ENCODE results near the gene VASH1. TPM values are rescaled to one million over a fixed set of nuclear protein-coding genes. Genes with fewer than 3 reads are reported as not detected.
A peak's percentile ranks its signal among the peaks of the same experiment; 100 is the strongest.

VASH1 gene
- total and polyA plus RNA-seq, 2 of the 13 experiments (the other 11 are each of a cell fraction or from before 2014, with no cell fraction given): 0.11 to 0.24 TPM

DNA sequence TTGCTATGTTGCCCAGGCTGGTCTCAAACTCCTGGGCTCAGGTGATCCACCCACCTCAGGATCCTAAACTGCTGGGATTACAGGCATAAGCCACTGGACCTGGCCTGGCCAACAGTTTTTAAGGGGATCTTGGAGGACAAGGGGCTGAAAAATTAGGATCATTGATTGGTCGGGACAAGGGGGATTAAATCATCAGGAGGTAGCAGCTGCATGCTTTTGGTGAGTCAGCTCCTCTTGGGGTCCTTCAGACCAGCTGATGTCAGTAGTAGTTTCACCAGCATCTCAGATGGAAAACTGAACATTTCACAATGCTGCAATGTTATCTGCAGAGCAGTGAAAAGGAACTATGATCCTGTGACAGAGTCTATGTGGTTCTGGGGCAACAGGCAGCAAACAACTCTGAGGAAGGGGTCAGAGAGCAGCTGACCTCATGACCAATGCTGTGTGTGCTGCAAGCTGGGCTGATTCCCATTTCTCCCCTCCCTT is 71.3 kb downstream of the VASH1 start (continued):
- TF ChIP-seq, protein P1, sequence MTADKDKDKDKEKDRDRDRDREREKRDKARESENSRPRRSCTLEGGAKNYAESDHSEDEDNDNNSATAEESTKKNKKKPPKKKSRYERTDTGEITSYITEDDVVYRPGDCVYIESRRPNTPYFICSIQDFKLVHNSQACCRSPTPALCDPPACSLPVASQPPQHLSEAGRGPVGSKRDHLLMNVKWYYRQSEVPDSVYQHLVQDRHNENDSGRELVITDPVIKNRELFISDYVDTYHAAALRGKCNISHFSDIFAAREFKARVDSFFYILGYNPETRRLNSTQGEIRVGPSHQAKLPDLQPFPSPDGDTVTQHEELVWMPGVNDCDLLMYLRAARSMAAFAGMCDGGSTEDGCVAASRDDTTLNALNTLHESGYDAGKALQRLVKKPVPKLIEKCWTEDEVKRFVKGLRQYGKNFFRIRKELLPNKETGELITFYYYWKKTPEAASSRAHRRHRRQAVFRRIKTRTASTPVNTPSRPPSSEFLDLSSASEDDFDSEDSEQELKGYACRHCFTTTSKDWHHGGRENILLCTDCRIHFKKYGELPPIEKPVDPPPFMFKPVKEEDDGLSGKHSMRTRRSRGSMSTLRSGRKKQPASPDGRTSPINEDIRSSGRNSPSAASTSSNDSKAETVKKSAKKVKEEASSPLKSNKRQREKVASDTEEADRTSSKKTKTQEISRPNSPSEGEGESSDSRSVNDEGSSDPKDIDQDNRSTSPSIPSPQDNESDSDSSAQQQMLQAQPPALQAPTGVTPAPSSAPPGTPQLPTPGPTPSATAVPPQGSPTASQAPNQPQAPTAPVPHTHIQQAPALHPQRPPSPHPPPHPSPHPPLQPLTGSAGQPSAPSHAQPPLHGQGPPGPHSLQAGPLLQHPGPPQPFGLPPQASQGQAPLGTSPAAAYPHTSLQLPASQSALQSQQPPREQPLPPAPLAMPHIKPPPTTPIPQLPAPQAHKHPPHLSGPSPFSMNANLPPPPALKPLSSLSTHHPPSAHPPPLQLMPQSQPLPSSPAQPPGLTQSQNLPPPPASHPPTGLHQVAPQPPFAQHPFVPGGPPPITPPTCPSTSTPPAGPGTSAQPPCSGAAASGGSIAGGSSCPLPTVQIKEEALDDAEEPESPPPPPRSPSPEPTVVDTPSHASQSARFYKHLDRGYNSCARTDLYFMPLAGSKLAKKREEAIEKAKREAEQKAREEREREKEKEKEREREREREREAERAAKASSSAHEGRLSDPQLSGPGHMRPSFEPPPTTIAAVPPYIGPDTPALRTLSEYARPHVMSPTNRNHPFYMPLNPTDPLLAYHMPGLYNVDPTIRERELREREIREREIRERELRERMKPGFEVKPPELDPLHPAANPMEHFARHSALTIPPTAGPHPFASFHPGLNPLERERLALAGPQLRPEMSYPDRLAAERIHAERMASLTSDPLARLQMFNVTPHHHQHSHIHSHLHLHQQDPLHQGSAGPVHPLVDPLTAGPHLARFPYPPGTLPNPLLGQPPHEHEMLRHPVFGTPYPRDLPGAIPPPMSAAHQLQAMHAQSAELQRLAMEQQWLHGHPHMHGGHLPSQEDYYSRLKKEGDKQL (CRISPR knock-in tag; IDR thresholded peaks at IDR 0.05; ENCODE audit: low read depth): 0 out of 2 replicates have a peak, but pooled peaks have one; percentile 33
- TF ChIP-seq DR1 (CRISPR knock-in tag; IDR thresholded peaks at IDR 0.05) (no peak), TEAD3 (CRISPR knock-in tag; optimal IDR thresholded peaks at IDR 0.05; ENCODE audit: borderline replicate concordance) (peak; percentile 83), HNRNPH1 (optimal IDR thresholded peaks at IDR 0.05; ENCODE audit: low read depth, low read length) (no peak), CHD2 (IDR thresholded peaks at IDR 0.05; ENCODE audit: low read depth, low read length) (no peak), MED1 (CRISPR knock-in tag; IDR thresholded peaks at IDR 0.05) (peak; percentile 76), TEAD2 (CRISPR knock-in tag; IDR thresholded peaks at IDR 0.05) (no peak), ZNF660 (CRISPR knock-in tag; IDR thresholded peaks at IDR 0.05; ENCODE audit: borderline replicate concordance, low read depth) (no peak), ZNF430 (CRISPR knock-in tag; IDR thresholded peaks at IDR 0.05) (no peak), MAF1 (CRISPR knock-in tag; IDR thresholded peaks at IDR 0.05; ENCODE audit: borderline replicate concordance) (no peak), ZNF619 (CRISPR knock-in tag; IDR thresholded peaks at IDR 0.05) (no peak), ZNF382 (CRISPR knock-in tag; IDR thresholded peaks at IDR 0.05; ENCODE audit: borderline replicate concordance) (no peak), ZNF160 (CRISPR knock-in tag; IDR thresholded peaks at IDR 0.05) (no peak), STAT5B (CRISPR knock-in tag; IDR thresholded peaks at IDR 0.05) (no peak), SETDB1 (CRISPR knock-in tag; IDR thresholded peaks at IDR 0.05; ENCODE audit: borderline replicate concordance) (no peak), ZFP37 (CRISPR knock-in tag; IDR thresholded peaks at IDR 0.05; ENCODE audit: borderline replicate concordance) (no peak)
- TF ChIP-seq, protein P2, sequence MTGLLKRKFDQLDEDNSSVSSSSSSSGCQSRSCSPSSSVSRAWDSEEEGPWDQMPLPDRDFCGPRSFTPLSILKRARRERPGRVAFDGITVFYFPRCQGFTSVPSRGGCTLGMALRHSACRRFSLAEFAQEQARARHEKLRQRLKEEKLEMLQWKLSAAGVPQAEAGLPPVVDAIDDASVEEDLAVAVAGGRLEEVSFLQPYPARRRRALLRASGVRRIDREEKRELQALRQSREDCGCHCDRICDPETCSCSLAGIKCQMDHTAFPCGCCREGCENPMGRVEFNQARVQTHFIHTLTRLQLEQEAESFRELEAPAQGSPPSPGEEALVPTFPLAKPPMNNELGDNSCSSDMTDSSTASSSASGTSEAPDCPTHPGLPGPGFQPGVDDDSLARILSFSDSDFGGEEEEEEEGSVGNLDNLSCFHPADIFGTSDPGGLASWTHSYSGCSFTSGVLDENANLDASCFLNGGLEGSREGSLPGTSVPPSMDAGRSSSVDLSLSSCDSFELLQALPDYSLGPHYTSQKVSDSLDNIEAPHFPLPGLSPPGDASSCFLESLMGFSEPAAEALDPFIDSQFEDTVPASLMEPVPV (CRISPR knock-in tag; IDR thresholded peaks at IDR 0.05): no peak
